NCI-H1417 treated with DMSO at 0.1 percent for 48 hours (cell line): Measurements from ENCODE around the gene MTHFD1L.
"Not testable (repeated sequence)": the region's sequence is repeated elsewhere in the genome, so short reads cannot be mapped to it uniquely, and the experiment has no call there.

ENCODE experiments used
- DNase-seq: peaks from one replicate; lab custom pipeline; 2025; lab: John Stamatoyannopoulos, UW

The MTHFD1L gene

GRCh38 chr6:150865406-150866146, at the start of gene MTHFD1L:
Gene MTHFD1L, plus strand, starts transcription at chr6:150865702. Its CDS starts 121 bp downstream, at chr6:150865823.
- DNase-seq: peak; percentile 39

- DNase-seq: not testable (repeated sequence)
Measured at GRCh38 chr6:150816554-150816953, 48.9 kb upstream of the MTHFD1L start.

- DNase-seq: no peak
Measured at GRCh38 chr6:150822932-150823331, 42.6 kb upstream of the MTHFD1L start.

- no peak for DNase-seq
Measured at GRCh38 chr6:150826788-150827187, 38.7 kb upstream of the MTHFD1L start.

GRCh38 chr6:150828107-150828506, 37.4 kb upstream of the MTHFD1L start:
- DNase-seq: not testable (repeated sequence)

GRCh38 chr6:150830439-150831165, 34.9 kb upstream of the MTHFD1L start:
- no peak for DNase-seq

GRCh38 chr6:150831577-150831976, 33.9 kb upstream of the MTHFD1L start:
- DNase-seq: no peak

- no peak for DNase-seq
Measured at GRCh38 chr6:150835620-150836019, 29.9 kb upstream of the MTHFD1L start.

GRCh38 chr6:150840185-150840584, 25.3 kb upstream of the MTHFD1L start:
- DNase-seq: no peak

- no peak for DNase-seq
Measured at GRCh38 chr6:150841189-150841588, 24.3 kb upstream of the MTHFD1L start.

GRCh38 chr6:150841697-150842096, 23.8 kb upstream of the MTHFD1L start:
- DNase-seq: no peak

- DNase-seq: no peak
Measured at GRCh38 chr6:150844371-150844770, 21.1 kb upstream of the MTHFD1L start.

GRCh38 chr6:150846641-150847040, 18.9 kb upstream of the MTHFD1L start:
- DNase-seq: no peak

- DNase-seq: no peak
Measured at GRCh38 chr6:150848400-150848799, 17.1 kb upstream of the MTHFD1L start.

- not testable (repeated sequence) for DNase-seq
Measured at GRCh38 chr6:150854392-150854791, 11.1 kb upstream of the MTHFD1L start.

GRCh38 chr6:150855171-150855570, 10.3 kb upstream of the MTHFD1L start:
- DNase-seq: not testable (repeated sequence)

- DNase-seq: no peak
Measured at GRCh38 chr6:150857062-150857944, 8.2 kb upstream of the MTHFD1L start.

- DNase-seq: no peak
Measured at GRCh38 chr6:150857945-150858308, 7.6 kb upstream of the MTHFD1L start.

GRCh38 chr6:150861448-150862168, 3.9 kb upstream of the MTHFD1L start:
- DNase-seq: not testable (repeated sequence)

- DNase-seq: no peak
Measured at GRCh38 chr6:150863213-150863928, 2.1 kb upstream of the MTHFD1L start.

- DNase-seq: no peak
Measured at GRCh38 chr6:150865043-150865405, 478 bp upstream of the MTHFD1L start.
